ENCODE measurements around the gene RAB6A. TPM values are rescaled to one million over a fixed set of nuclear protein-coding genes. Genes with fewer than 3 reads are reported as not detected.

RAB6A gene
- total RNA-seq, 4 donors from 2014 or later: 49.0 to 232 (median 206) TPM

DNA sequence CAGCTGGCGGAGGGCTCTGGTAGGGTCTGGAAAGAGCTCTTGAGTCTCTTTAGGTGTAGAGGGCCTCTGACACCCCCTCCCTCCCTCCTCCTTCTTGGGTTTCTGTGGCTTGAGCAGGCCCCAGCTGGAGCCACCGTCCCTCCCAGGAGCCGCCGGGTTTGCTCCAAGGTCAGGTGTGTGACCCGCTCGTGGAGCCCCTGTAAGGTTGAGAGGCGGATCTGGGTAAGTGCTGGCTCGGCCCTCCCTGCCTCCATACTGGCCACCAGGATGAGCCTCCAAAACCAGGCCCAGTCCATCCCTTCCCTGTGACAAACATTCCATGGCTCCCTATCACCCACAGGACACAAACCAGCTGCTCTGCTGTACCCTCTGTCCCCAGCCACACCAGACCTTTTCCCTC lies 105.2 kb downstream of the RAB6A start:
- WGBS, 2 donors (ENCODE audit: low coverage in 1 of 2): 91% methylated on average over 8 of the region's 8 CpGs; no CpG with 5 or more reads in 1 of the 2 donors

GRCh38 chr11:73654482-73655021 lies 106.3 kb downstream of the RAB6A start:
- 84 to 88% methylated on average over 5 to 7 of the region's 7 CpGs for WGBS, 2 donors (ENCODE audit: low coverage in 1 of 2)
- Histone ChIP-seq H3K4me1 (no peaks in the 10 kb centered on the region), H3K9me3 (no peaks in the 10 kb centered on the region), H3K4me3 (no peak overlapping the region), H3K27me3 (no peaks in the 10 kb centered on the region), H3K36me3 (no peaks in the 10 kb centered on the region), H3K27ac (no peak overlapping the region)
- no peak for DNase-seq
- in situ Hi-C loops (cut with MboI; ENCODE audit: low pct_ligation_motif_present in 1 of 4, low pct_unique_long_range_greater_than_20kb in 1 of 4, low sequenced_read_pairs in 3 of 4): no loop called here
- TF ChIP-seq CTCF (IDR thresholded peaks at IDR 0.05) (no peak), POLR2AphosphoS5 (IDR thresholded peaks at IDR 0.05) (no peak), EP300 (IDR thresholded peaks at IDR 0.05; ENCODE audit: low read depth) (no peak), POLR2A (IDR thresholded peaks at IDR 0.05) (no peak)
- intact Hi-C loops (cut with DNase I; ENCODE audit: low total_unique reads): no loop called here

More for the DNA sequence above, 105.2 kb downstream of the RAB6A start:
- in situ Hi-C loops (cut with MboI; ENCODE audit: low pct_ligation_motif_present in 1 of 4, low pct_unique_long_range_greater_than_20kb in 1 of 4, low sequenced_read_pairs in 3 of 4) (no loop called here), intact Hi-C loops (cut with DNase I; ENCODE audit: low total_unique reads) (no loop called here)
- Histone ChIP-seq H3K27me3 (no peaks in the 10 kb centered on the region), H3K4me3 (no peak overlapping the region), H3K36me3 (no peaks in the 10 kb centered on the region), H3K27ac (no peak overlapping the region), H3K4me1 (peaks cover 3 to 6% (median 5%) of the 10 kb centered on the region in 4 donors), H3K9me3 (no peaks in the 10 kb centered on the region)
- DNase-seq: no peak
- TF ChIP-seq CTCF (IDR thresholded peaks at IDR 0.05): no peak
- TF ChIP-seq POLR2A (IDR thresholded peaks at IDR 0.05): no peak
- TF ChIP-seq EP300 (IDR thresholded peaks at IDR 0.05; ENCODE audit: low read depth): no peak
- no peak for TF ChIP-seq POLR2AphosphoS5 (IDR thresholded peaks at IDR 0.05)

GRCh38 chr11:73653996-73654395 lies 106.9 kb downstream of the RAB6A start:
- intact Hi-C loops (cut with DNase I; ENCODE audit: low total_unique reads): no loop called here
- H3K9me3 ChIP-seq: no peaks in the 10 kb centered on the region
- no peak overlapping the region for H3K27ac ChIP-seq
- H3K4me3 ChIP-seq: no peak overlapping the region
- no peak for TF ChIP-seq POLR2AphosphoS5 (IDR thresholded peaks at IDR 0.05)
- no peak for TF ChIP-seq EP300 (IDR thresholded peaks at IDR 0.05; ENCODE audit: low read depth)
- no peak for TF ChIP-seq POLR2A (IDR thresholded peaks at IDR 0.05)
- DNase-seq: no peak
- H3K36me3 ChIP-seq: no peaks in the 10 kb centered on the region
- no peaks in the 10 kb centered on the region for H3K27me3 ChIP-seq
- no peaks in the 10 kb centered on the region for H3K4me1 ChIP-seq
- WGBS, 2 donors (ENCODE audit: low coverage in 1 of 2): 82 to 95% methylated on average over 2 to 5 of the region's 5 CpGs
- in situ Hi-C loops (cut with MboI; ENCODE audit: low pct_ligation_motif_present in 1 of 4, low pct_unique_long_range_greater_than_20kb in 1 of 4, low sequenced_read_pairs in 3 of 4): no loop called here

GRCh38 chr11:73652856-73653559 lies 107.9 kb downstream of the RAB6A start:
- Histone ChIP-seq H3K27ac (no peak overlapping the region), H3K4me3 (no peak overlapping the region), H3K27me3 (no peaks in the 10 kb centered on the region), H3K4me1 (peaks cover 0 to under 1% (median 0%) of the 10 kb centered on the region in 4 donors), H3K36me3 (no peaks in the 10 kb centered on the region), H3K9me3 (no peaks in the 10 kb centered on the region)
- in situ Hi-C loops (cut with MboI; ENCODE audit: low pct_ligation_motif_present in 1 of 4, low pct_unique_long_range_greater_than_20kb in 1 of 4, low sequenced_read_pairs in 3 of 4) (no loop called here), intact Hi-C loops (cut with DNase I; ENCODE audit: low total_unique reads) (no loop called here)
- WGBS, 2 donors (ENCODE audit: low coverage in 1 of 2): 80% methylated on average over 6 of the region's 6 CpGs; no CpG with 5 or more reads in 1 of the 2 donors
- TF ChIP-seq EP300 (IDR thresholded peaks at IDR 0.05; ENCODE audit: low read depth) (no peak), POLR2AphosphoS5 (IDR thresholded peaks at IDR 0.05) (no peak), CTCF (IDR thresholded peaks at IDR 0.05) (no peak), POLR2A (IDR thresholded peaks at IDR 0.05) (no peak)
- no peak for DNase-seq
